Measurements from ENCODE around the gene SPECC1L. TPM values are rescaled to one million over a fixed set of nuclear protein-coding genes. Genes with fewer than 3 reads are reported as not detected.
A peak's percentile ranks its signal among the peaks of the same experiment; 100 is the strongest.

SPECC1L gene
- total RNA-seq, 2 donors from 2014 or later: 23.1 to 26.0 TPM

- TF ChIP-seq, protein P1, sequence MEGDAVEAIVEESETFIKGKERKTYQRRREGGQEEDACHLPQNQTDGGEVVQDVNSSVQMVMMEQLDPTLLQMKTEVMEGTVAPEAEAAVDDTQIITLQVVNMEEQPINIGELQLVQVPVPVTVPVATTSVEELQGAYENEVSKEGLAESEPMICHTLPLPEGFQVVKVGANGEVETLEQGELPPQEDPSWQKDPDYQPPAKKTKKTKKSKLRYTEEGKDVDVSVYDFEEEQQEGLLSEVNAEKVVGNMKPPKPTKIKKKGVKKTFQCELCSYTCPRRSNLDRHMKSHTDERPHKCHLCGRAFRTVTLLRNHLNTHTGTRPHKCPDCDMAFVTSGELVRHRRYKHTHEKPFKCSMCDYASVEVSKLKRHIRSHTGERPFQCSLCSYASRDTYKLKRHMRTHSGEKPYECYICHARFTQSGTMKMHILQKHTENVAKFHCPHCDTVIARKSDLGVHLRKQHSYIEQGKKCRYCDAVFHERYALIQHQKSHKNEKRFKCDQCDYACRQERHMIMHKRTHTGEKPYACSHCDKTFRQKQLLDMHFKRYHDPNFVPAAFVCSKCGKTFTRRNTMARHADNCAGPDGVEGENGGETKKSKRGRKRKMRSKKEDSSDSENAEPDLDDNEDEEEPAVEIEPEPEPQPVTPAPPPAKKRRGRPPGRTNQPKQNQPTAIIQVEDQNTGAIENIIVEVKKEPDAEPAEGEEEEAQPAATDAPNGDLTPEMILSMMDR (IDR thresholded peaks at IDR 0.05): no peak
- no peak for TF ChIP-seq POLR2A (IDR thresholded peaks at IDR 0.05)
- WGBS, 2 donors: 100% methylated on average over 3 of the region's 3 CpGs
- Histone ChIP-seq H3K4me3 (no peak overlapping the region), H3K27ac (no peak overlapping the region), H3K27me3 (no peaks in the 10 kb centered on the region), H3K4me1 (peaks cover 19% of the 10 kb centered on the region), H3K36me3 (replicated peaks in 1 of 2; ENCODE audit: insufficient read depth in 1 of 2, low read depth in 2 of 2) (no peaks in the 10 kb centered on the region), H3K9me3 (no peaks in the 10 kb centered on the region)
- DNase-seq: no peak
- no peak for ATAC-seq
- intact Hi-C loops (cut with DNase I): no loop called here
Measured at GRCh38 chr22:24465975-24466374, 195.3 kb downstream of the SPECC1L start.

- Histone ChIP-seq H3K36me3 (replicated peaks in 1 of 2; ENCODE audit: insufficient read depth in 1 of 2, low read depth in 2 of 2) (no peaks in the 10 kb centered on the region), H3K4me1 (peaks cover 19% of the 10 kb centered on the region), H3K27ac (peak overlapping the region in 2 of 4 donors; percentile 27 to 56), H3K4me3 (no peak overlapping the region), H3K27me3 (no peaks in the 10 kb centered on the region), H3K9me3 (no peaks in the 10 kb centered on the region)
- DNase-seq (peak in 3 of 4 donors; percentile 20 to 34 (median 29)), ATAC-seq (peak; percentile 64)
- WGBS, 2 donors: 52 to 93% methylated on average over 1 of the region's 1 CpG
- intact Hi-C loops (cut with DNase I): no loop called here
- TF ChIP-seq, protein P1 (IDR thresholded peaks at IDR 0.05): no peak
- TF ChIP-seq POLR2A (IDR thresholded peaks at IDR 0.05): no peak
Measured at GRCh38 chr22:24466716-24467328, 196.2 kb downstream of the SPECC1L start.

DNA sequence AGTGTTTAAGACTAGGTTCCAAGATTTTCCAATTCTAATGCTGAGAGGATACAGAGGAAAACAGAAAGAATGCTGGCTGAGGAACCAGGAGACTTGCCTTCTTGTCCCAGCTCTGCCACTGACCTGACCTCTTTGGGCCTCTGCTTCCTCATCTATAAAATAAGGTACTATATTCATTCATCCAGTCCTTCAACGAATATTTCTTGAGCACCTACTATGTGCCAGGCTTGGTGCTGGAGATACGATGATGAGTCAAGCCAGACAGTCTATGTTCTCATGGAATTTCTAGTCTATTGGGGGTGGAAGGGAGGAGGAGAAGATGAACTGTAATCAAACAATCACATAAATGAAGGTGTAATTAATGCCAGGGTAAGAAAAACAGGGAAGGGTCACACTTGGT lies 196.7 kb downstream of the SPECC1L start:
- intact Hi-C loops (cut with DNase I): no loop called here
- DNase-seq (no peak), ATAC-seq (no peak)
- TF ChIP-seq POLR2A (IDR thresholded peaks at IDR 0.05): no peak
- TF ChIP-seq, protein P1 (IDR thresholded peaks at IDR 0.05): no peak
- no peaks in the 10 kb centered on the region for H3K9me3 ChIP-seq
- H3K27me3 ChIP-seq: no peaks in the 10 kb centered on the region
- WGBS, 2 donors: 59 to 64% methylated on average over 2 of the region's 2 CpGs
- peak overlapping the region in 2 of 4 donors; percentile 27 to 56 for H3K27ac ChIP-seq
- no peaks in the 10 kb centered on the region for H3K36me3 ChIP-seq (replicated peaks in 1 of 2; ENCODE audit: insufficient read depth in 1 of 2, low read depth in 2 of 2)
- no peak overlapping the region for H3K4me3 ChIP-seq
- peaks cover 19% of the 10 kb centered on the region for H3K4me1 ChIP-seq

Other genes starting within 250 kb of the SPECC1L start
- gene SUSD2, start 89.3 kb upstream of the SPECC1L start, total RNA-seq: 1 to 10 TPM; 4.2 to 7.6 TPM
- 10 to 100 TPM; 24.9 to 41.2 TPM for gene GGT5, start 25.7 kb upstream of the SPECC1L start, total RNA-seq
- gene ADORA2A, start 156.8 kb downstream of the SPECC1L start, total RNA-seq: 10 to 100 TPM in 1 of 2 donors, 1 to 10 TPM in 1; 2.1 to 19.4 TPM
- under 1 TPM in 1 of 2 donors, not detected in 1; 0.52 TPM for gene UPB1, start 224.5 kb downstream of the SPECC1L start, total RNA-seq

Measured in body of pancreas (tissue), 4 donors.